ENCODE results near the gene CELA3A. TPM values are rescaled to one million over a fixed set of nuclear protein-coding genes. Genes with fewer than 3 reads are reported as not detected.
"Not testable (repeated sequence)": the region's sequence is repeated elsewhere in the genome, so short reads cannot be mapped to it uniquely, and the experiment has no call there.

CELA3A gene
- polyA plus RNA-seq, 6 donors from 2014 or later = not detected

GRCh38 chr1:22014575-22015206 is 13.2 kb downstream of the CELA3A start:
- DNase-seq; H3K27me3 Mint-ChIP-seq; H3K36me3 Mint-ChIP-seq; ATAC-seq (ENCODE audit: low read depth in 2 of 2); H3K9me3 Mint-ChIP-seq: not testable (repeated sequence)
- peak overlapping the region in 1 of 6 donors; percentile 18 for H3K27ac Mint-ChIP-seq
- peaks cover 11 to 16% (median 16%) of the 10 kb centered on the region in 3 donors for H3K4me1 Mint-ChIP-seq
- H3K4me3 Mint-ChIP-seq = peak overlapping the region in 1 of 8 donors; percentile 60

- DNase-seq (peak; percentile 66), ATAC-seq (ENCODE audit: low read depth in 2 of 2) (peak; percentile 96 to 97)
- H3K36me3 Mint-ChIP-seq = no peaks in the 10 kb centered on the region
- H3K9me3 Mint-ChIP-seq = peaks cover 0 to 4% (median 0%) of the 10 kb centered on the region in 7 donors
- H3K27ac Mint-ChIP-seq = peak overlapping the region; percentile 8 to 99 (median 97)
- peaks cover 20 to 35% (median 24%) of the 10 kb centered on the region in 3 donors for H3K4me1 Mint-ChIP-seq
- H3K4me3 Mint-ChIP-seq = peak overlapping the region in 6 of 8 donors; percentile 44 to 87 (median 74)
- H3K27me3 Mint-ChIP-seq = no peaks in the 10 kb centered on the region
Observed at GRCh38 chr1:22018583-22019559, 17.4 kb downstream of the CELA3A start.

- Mint-ChIP-seq H3K4me3 (no peak overlapping the region), H3K27me3 (no peaks in the 10 kb centered on the region), H3K9me3 (peaks cover 0 to 6% (median 1%) of the 10 kb centered on the region in 7 donors), H3K27ac (no peak overlapping the region), H3K36me3 (peaks cover 6 to 7% of the 10 kb centered on the region in 2 donors), H3K4me1 (peaks cover 33 to 50% (median 42%) of the 10 kb centered on the region in 3 donors)
- DNase-seq = no peak
- ATAC-seq (ENCODE audit: low read depth in 2 of 2) = no peak
Observed at GRCh38 chr1:22021061-22021460, 19.6 kb downstream of the CELA3A start.

- Mint-ChIP-seq H3K4me1 (peaks cover 32 to 54% (median 40%) of the 10 kb centered on the region in 3 donors), H3K4me3 (peak overlapping the region; percentile 89 to 99 (median 96)), H3K36me3 (peaks cover 7 to 9% of the 10 kb centered on the region in 2 donors), H3K9me3 (peaks cover 0 to 3% (median 1%) of the 10 kb centered on the region in 7 donors), H3K27ac (peak overlapping the region; percentile 98 to 100 (median 99)), H3K27me3 (no peaks in the 10 kb centered on the region)
- ATAC-seq (ENCODE audit: low read depth in 2 of 2) = peak; percentile 43 to 50
- DNase-seq = peak; percentile 39
Observed at GRCh38 chr1:22024485-22025367, 23.3 kb downstream of the CELA3A start.

GRCh38 chr1:22025368-22026155 is 24.1 kb downstream of the CELA3A start:
- H3K4me1 Mint-ChIP-seq = peaks cover 32 to 54% (median 40%) of the 10 kb centered on the region in 3 donors
- peak overlapping the region; percentile 89 to 99 (median 96) for H3K4me3 Mint-ChIP-seq
- H3K36me3 Mint-ChIP-seq = peaks cover 7 to 9% of the 10 kb centered on the region in 2 donors
- DNase-seq (peak; percentile 88), ATAC-seq (ENCODE audit: low read depth in 2 of 2) (peak; percentile 76 to 79)
- H3K27ac Mint-ChIP-seq = peak overlapping the region; percentile 98 to 100 (median 99)
- peaks cover 0 to 3% (median 1%) of the 10 kb centered on the region in 7 donors for H3K9me3 Mint-ChIP-seq
- H3K27me3 Mint-ChIP-seq = no peaks in the 10 kb centered on the region

GRCh38 chr1:22026924-22027289 is 25.4 kb downstream of the CELA3A start:
- Mint-ChIP-seq H3K36me3 (peaks cover 7 to 9% of the 10 kb centered on the region in 2 donors), H3K9me3 (peaks cover 0 to 3% (median 1%) of the 10 kb centered on the region in 7 donors), H3K27me3 (no peaks in the 10 kb centered on the region), H3K4me3 (peak overlapping the region in 6 of 8 donors; percentile 69 to 97 (median 86)), H3K4me1 (peaks cover 42 to 64% (median 52%) of the 10 kb centered on the region in 3 donors), H3K27ac (peak overlapping the region; percentile 28 to 100 (median 99))
- no peak for DNase-seq
- no peak for ATAC-seq (ENCODE audit: low read depth in 2 of 2)

- Mint-ChIP-seq H3K4me1 (peaks cover 25 to 45% (median 33%) of the 10 kb centered on the region in 3 donors), H3K27ac (peak overlapping the region in 2 of 6 donors; percentile 22 to 50)
Observed at GRCh38 chr1:22030057-22030456, 28.6 kb downstream of the CELA3A start.

GRCh38 chr1:22030473-22030872 is 29.0 kb downstream of the CELA3A start:
- H3K27ac Mint-ChIP-seq = peak overlapping the region in 2 of 6 donors; percentile 15 to 22
- no peak for DNase-seq
- peaks cover 6 to 8% of the 10 kb centered on the region in 2 donors for H3K36me3 Mint-ChIP-seq
- H3K4me1 Mint-ChIP-seq = peaks cover 25 to 45% (median 32%) of the 10 kb centered on the region in 3 donors
- no peak for ATAC-seq (ENCODE audit: low read depth in 2 of 2)
- H3K4me3 Mint-ChIP-seq = no peak overlapping the region
- peaks cover 0 to 3% (median 1%) of the 10 kb centered on the region in 7 donors for H3K9me3 Mint-ChIP-seq
- no peaks in the 10 kb centered on the region for H3K27me3 Mint-ChIP-seq

More at GRCh38 chr1:22030057-22030456, 28.6 kb downstream of the CELA3A start:
- H3K9me3 Mint-ChIP-seq = peaks cover 0 to 3% (median 1%) of the 10 kb centered on the region in 7 donors
- H3K36me3 Mint-ChIP-seq = peaks cover 7 to 9% of the 10 kb centered on the region in 2 donors
- ATAC-seq (ENCODE audit: low read depth in 2 of 2) (no peak), DNase-seq (no peak)
- H3K4me3 Mint-ChIP-seq = peak overlapping the region in 1 of 8 donors; percentile 21
- H3K27me3 Mint-ChIP-seq = no peaks in the 10 kb centered on the region

GRCh38 chr1:22031214-22031962 is 29.9 kb downstream of the CELA3A start:
- ATAC-seq (ENCODE audit: low read depth in 2 of 2) = peak; percentile 47 to 54
- Mint-ChIP-seq H3K4me1 (peaks cover 17 to 38% (median 24%) of the 10 kb centered on the region in 3 donors), H3K27ac (peak overlapping the region in 5 of 6 donors; percentile 32 to 93 (median 80)), H3K4me3 (peak overlapping the region; percentile 36 to 82 (median 56)), H3K36me3 (no peaks in the 10 kb centered on the region), H3K27me3 (no peaks in the 10 kb centered on the region), H3K9me3 (no peaks in the 10 kb centered on the region)
- no peak for DNase-seq

GRCh38 chr1:22034834-22035233 is 33.4 kb downstream of the CELA3A start:
- not testable (repeated sequence) for H3K36me3 Mint-ChIP-seq; ATAC-seq (ENCODE audit: low read depth in 2 of 2); H3K4me3 Mint-ChIP-seq; H3K27ac Mint-ChIP-seq; H3K27me3 Mint-ChIP-seq; DNase-seq; H3K9me3 Mint-ChIP-seq
- H3K4me1 Mint-ChIP-seq = peaks cover 18 to 45% (median 25%) of the 10 kb centered on the region in 3 donors

GRCh38 chr1:22037520-22037919 is 36.1 kb downstream of the CELA3A start:
- Mint-ChIP-seq H3K4me3 (peak overlapping the region in 5 of 8 donors; percentile 6 to 73 (median 51)), H3K4me1 (peaks cover 20 to 49% (median 26%) of the 10 kb centered on the region in 3 donors), H3K27me3 (no peaks in the 10 kb centered on the region), H3K9me3 (peaks cover 0 to under 1% (median 0%) of the 10 kb centered on the region in 7 donors), H3K36me3 (no peaks in the 10 kb centered on the region), H3K27ac (peak overlapping the region in 2 of 6 donors; percentile 24 to 95)
- no peak for ATAC-seq (ENCODE audit: low read depth in 2 of 2)
- DNase-seq = no peak

Data from naive B cell (primary cell).